ENCODE measurements around the gene TUBA3C.
"Not testable (repeated sequence)": the region's sequence is repeated elsewhere in the genome, so short reads cannot be mapped to it uniquely, and the experiment has no call there.

GRCh38 chr13:19189911-19190310 lies 8.3 kb upstream of the TUBA3C start:
- not testable (repeated sequence) for TF ChIP-seq CTCF (conservative IDR thresholded peaks at IDR 0.05; ENCODE audit: low read length); EZH2phosphoT487 (IDR thresholded peaks at IDR 0.05; ENCODE audit: borderline replicate concordance)

Data from Loucy (cell line).